HEK293 (cell line): ENCODE data around the gene NELL2.

ENCODE experiments used
- HOXC10 ChIP-seq: sonication (generic); formaldehyde crosslinking; IDR thresholded peaks from 2 replicates; pipeline ENCODE4 v1.8.1; 2023; ENCODE audit warnings: mild to moderate bottlenecking, missing genetic modification reagents
- KLF10 ChIP-seq: fragments of 450-650 bp; IDR thresholded peaks from 2 replicates; pipeline ENCODE4 v1.5.1; 2018; ENCODE audit warnings: missing biosample characterization, mild to moderate bottlenecking, missing genetic modification characterization
- RBAK ChIP-seq: fragments of 450-650 bp; formaldehyde crosslinking; IDR thresholded peaks from 2 replicates; pipeline ENCODE4 v1.5.1; 2016; ENCODE audit warnings: missing biosample characterization, missing genetic modification characterization
- ZEB2 ChIP-seq: fragments of 450-650 bp; formaldehyde crosslinking; IDR thresholded peaks from 2 replicates; pipeline ENCODE4 v1.5.1; 2016; ENCODE audit warnings: missing biosample characterization, missing genetic modification characterization
- ZNF140 ChIP-seq: fragments of 450-650 bp; formaldehyde crosslinking; IDR thresholded peaks from 2 replicates; pipeline ENCODE4 v1.5.1; 2016; ENCODE audit warnings: missing biosample characterization, missing genetic modification characterization
- ZNF350 ChIP-seq: fragments of 450-650 bp; formaldehyde crosslinking; IDR thresholded peaks from 2 replicates; pipeline ENCODE4 v1.5.0; 2017; ENCODE audit warnings: missing biosample characterization, mild to moderate bottlenecking, missing genetic modification characterization
- ZNF561 ChIP-seq: fragments of 450-650 bp; IDR thresholded peaks from 2 replicates; pipeline ENCODE4 v1.5.1; 2018; ENCODE audit warnings: missing biosample characterization, missing genetic modification characterization, borderline replicate concordance
- ZNF658 ChIP-seq: fragments of 450-650 bp; formaldehyde crosslinking; IDR thresholded peaks from 2 replicates; pipeline ENCODE4; 2016; ENCODE audit warnings: missing biosample characterization, missing genetic modification characterization
- ZNF660 ChIP-seq: fragments of 450-650 bp; IDR thresholded peaks from 2 replicates; pipeline ENCODE4 v1.5.1; 2018; ENCODE audit warnings: missing biosample characterization, mild to moderate bottlenecking, missing genetic modification characterization
- ZXDB ChIP-seq: fragments of 450-650 bp; formaldehyde crosslinking; IDR thresholded peaks from 2 replicates; pipeline ENCODE4 v1.5.1; 2016; ENCODE audit warnings: missing biosample characterization, missing genetic modification characterization
- TF ChIP-seq, protein P1 (sequence below): fragments of 450-650 bp; formaldehyde crosslinking; IDR thresholded peaks from 2 replicates; pipeline ENCODE4 v1.5.1; 2016; ENCODE audit warnings: missing biosample characterization, missing genetic modification characterization
- TF ChIP-seq, protein P2 (sequence below): fragments of 450-650 bp; formaldehyde crosslinking; IDR thresholded peaks from 2 replicates; pipeline ENCODE4 v1.5.1; 2016; ENCODE audit warnings: missing biosample characterization, missing genetic modification characterization
- TF ChIP-seq, protein P3 (sequence below): fragments of 450-650 bp; formaldehyde crosslinking; IDR thresholded peaks from 2 replicates; pipeline ENCODE4 v1.5.1; 2017; ENCODE audit warnings: missing biosample characterization, mild to moderate bottlenecking, missing genetic modification characterization, moderate library complexity
- TF ChIP-seq, protein P4 (sequence below): fragments of 450-650 bp; formaldehyde crosslinking; IDR thresholded peaks from 2 replicates; pipeline ENCODE4 v1.5.1; 2016; ENCODE audit warnings: missing biosample characterization, missing genetic modification characterization

DNA sequence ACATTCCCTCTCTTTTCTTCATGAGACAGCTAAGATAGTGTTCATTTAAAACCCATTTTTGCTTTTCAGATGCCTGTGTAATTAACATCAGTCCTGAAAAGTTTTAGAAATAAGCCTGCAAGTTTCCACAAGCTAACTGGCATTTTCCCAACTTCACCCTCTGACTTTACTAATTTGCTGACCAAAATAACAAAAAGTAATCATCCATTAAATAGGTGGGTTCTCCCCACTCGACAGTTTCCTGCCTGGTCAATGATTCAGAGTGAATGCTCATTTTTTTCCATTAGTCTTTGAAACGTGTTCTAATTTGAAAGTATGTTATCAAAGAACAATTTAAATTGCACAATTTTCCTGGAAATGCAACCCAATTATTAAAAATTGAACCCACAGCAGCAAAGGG lies 23.6 kb downstream of the NELL2 start:
- TF ChIP-seq ZNF660 (tag by site-specific recombination) (no peak), ZEB2 (no peak), ZNF658 (tag by site-specific recombination) (no peak), ZNF140 (tag by site-specific recombination) (no peak), ZXDB (tag by site-specific recombination) (no peak), RBAK (no peak), ZNF350 (no peak), ZNF561 (tag by site-specific recombination) (no peak), KLF10 (tag by site-specific recombination) (no peak), HOXC10 (no peak)
- TF ChIP-seq, protein P1, sequence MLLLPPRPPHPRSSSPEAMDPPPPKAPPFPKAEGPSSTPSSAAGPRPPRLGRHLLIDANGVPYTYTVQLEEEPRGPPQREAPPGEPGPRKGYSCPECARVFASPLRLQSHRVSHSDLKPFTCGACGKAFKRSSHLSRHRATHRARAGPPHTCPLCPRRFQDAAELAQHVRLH (tag by site-specific recombination) = no peak
- TF ChIP-seq, protein P2, sequence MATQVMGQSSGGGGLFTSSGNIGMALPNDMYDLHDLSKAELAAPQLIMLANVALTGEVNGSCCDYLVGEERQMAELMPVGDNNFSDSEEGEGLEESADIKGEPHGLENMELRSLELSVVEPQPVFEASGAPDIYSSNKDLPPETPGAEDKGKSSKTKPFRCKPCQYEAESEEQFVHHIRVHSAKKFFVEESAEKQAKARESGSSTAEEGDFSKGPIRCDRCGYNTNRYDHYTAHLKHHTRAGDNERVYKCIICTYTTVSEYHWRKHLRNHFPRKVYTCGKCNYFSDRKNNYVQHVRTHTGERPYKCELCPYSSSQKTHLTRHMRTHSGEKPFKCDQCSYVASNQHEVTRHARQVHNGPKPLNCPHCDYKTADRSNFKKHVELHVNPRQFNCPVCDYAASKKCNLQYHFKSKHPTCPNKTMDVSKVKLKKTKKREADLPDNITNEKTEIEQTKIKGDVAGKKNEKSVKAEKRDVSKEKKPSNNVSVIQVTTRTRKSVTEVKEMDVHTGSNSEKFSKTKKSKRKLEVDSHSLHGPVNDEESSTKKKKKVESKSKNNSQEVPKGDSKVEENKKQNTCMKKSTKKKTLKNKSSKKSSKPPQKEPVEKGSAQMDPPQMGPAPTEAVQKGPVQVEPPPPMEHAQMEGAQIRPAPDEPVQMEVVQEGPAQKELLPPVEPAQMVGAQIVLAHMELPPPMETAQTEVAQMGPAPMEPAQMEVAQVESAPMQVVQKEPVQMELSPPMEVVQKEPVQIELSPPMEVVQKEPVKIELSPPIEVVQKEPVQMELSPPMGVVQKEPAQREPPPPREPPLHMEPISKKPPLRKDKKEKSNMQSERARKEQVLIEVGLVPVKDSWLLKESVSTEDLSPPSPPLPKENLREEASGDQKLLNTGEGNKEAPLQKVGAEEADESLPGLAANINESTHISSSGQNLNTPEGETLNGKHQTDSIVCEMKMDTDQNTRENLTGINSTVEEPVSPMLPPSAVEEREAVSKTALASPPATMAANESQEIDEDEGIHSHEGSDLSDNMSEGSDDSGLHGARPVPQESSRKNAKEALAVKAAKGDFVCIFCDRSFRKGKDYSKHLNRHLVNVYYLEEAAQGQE = no peak
- TF ChIP-seq, protein P3, sequence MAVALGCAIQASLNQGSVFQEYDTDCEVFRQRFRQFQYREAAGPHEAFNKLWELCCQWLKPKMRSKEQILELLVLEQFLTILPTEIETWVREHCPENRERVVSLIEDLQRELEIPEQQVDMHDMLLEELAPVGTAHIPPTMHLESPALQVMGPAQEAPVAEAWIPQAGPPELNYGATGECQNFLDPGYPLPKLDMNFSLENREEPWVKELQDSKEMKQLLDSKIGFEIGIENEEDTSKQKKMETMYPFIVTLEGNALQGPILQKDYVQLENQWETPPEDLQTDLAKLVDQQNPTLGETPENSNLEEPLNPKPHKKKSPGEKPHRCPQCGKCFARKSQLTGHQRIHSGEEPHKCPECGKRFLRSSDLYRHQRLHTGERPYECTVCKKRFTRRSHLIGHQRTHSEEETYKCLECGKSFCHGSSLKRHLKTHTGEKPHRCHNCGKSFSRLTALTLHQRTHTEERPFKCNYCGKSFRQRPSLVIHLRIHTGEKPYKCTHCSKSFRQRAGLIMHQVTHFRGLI (tag by site-specific recombination) = no peak
- TF ChIP-seq, protein P4, sequence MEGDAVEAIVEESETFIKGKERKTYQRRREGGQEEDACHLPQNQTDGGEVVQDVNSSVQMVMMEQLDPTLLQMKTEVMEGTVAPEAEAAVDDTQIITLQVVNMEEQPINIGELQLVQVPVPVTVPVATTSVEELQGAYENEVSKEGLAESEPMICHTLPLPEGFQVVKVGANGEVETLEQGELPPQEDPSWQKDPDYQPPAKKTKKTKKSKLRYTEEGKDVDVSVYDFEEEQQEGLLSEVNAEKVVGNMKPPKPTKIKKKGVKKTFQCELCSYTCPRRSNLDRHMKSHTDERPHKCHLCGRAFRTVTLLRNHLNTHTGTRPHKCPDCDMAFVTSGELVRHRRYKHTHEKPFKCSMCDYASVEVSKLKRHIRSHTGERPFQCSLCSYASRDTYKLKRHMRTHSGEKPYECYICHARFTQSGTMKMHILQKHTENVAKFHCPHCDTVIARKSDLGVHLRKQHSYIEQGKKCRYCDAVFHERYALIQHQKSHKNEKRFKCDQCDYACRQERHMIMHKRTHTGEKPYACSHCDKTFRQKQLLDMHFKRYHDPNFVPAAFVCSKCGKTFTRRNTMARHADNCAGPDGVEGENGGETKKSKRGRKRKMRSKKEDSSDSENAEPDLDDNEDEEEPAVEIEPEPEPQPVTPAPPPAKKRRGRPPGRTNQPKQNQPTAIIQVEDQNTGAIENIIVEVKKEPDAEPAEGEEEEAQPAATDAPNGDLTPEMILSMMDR = no peak
